GM18508 (cell line): ENCODE data around the gene SMNDC1.
"Not testable (repeated sequence)": the region's sequence is repeated elsewhere in the genome, so short reads cannot be mapped to it uniquely, and the experiment has no call there.

Experiments used
- ATAC-seq: cut with Tn5 transposase; IDR thresholded peaks from one replicate; pipeline ENCODE4 v1.9.1; 2021; ENCODE audit warnings: moderate number of reproducible peaks; ENCODE audit not compliant: insufficient read depth, unreplicated experiment

The SMNDC1 gene

DNA sequence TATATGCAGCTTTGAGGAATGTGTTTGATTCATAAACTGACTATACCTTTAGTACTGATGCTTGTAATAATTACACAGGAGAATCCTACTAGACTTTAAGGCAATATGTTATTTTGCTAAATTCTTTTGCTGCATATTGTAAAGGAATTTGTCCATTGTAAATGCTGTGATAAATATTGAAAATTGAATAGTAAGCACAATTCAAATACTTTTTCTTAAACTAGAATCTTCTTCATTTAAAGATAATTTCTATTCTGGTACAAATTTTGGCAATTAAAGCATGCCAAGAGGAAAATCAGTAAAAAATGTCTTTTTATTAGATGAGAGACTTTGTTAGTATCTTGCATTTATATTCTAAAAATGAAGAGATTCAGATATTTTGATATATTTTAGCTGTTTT lies 45.4 kb downstream of the SMNDC1 start:
- no peak for ATAC-seq

DNA sequence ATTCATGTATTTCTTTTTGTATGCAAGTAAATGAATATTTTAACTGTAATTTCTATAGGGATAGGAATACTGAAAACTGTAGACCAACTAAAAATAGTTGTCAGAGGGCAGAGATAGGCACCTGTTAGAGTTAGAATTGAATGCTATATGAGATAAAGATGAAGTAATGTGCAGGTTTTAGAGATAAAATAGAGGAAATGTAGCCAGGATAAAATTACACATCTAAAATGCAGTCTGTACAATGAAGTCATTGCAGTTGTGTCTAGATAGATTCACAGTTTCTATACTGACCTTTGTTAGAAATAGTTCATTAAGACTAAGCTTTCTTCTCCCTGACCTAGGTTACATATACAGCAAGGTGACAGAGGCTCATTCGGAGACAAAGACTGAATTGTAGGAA lies 46.2 kb downstream of the SMNDC1 start:
- no peak for ATAC-seq

DNA sequence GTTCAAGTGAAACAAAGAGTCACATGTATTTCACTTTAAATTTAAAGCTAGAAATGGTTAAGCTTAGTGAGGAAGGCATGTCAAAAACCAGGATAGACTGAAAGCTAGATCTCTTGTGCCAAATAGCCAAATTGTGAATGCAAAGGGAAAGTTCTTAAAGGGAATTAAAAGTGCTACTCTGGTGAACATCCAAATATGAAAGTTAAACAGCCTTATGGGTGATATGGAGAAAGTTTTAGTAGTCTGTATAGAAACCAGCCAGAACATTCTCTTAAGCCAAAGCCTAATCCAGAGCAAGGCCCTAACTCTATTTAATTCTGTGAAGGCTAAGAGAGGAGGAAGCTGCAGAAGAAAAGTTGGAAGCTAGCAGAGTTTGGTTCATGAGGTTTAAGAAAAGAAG lies 50.3 kb downstream of the SMNDC1 start:
- ATAC-seq, result no peak

DNA sequence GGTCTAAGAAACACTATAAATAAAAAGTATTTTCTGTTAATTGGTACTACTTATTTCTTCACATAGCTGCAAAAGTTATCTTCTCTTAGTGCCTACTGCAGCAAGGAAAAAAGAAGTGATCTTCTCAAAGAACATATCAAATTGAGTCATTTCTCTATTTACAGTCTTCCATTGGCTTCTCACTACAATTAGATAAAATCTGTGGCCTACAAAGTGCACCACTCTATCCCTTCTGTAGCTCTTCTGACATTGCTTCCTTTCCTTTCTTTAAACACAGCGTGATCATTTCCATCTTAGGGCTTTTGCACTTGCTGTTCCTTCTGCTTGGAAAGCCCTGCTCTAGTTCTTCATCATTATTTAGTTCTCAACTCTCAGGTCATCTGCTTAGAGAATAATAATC lies 52.6 kb downstream of the SMNDC1 start:
- no peak for ATAC-seq

DNA sequence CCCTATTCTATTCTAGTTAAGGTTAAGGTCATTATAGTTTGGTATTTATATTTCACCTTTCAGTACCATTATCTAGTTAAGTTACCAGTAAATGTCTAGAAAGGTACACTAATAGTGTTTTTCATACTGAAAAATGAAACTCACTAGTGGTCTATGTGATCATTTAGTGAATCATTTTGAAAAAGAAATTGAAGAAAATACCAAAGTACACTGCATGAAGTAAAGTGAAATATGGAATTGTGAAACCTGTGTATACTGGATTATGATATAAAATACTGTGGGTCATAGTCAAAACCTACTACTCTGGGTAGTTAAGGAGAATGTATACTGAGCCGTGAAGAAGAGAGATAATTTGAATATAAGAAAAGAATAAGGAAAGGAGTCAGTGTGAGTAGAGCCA lies 53.3 kb downstream of the SMNDC1 start:
- peak; percentile 79 for ATAC-seq

DNA sequence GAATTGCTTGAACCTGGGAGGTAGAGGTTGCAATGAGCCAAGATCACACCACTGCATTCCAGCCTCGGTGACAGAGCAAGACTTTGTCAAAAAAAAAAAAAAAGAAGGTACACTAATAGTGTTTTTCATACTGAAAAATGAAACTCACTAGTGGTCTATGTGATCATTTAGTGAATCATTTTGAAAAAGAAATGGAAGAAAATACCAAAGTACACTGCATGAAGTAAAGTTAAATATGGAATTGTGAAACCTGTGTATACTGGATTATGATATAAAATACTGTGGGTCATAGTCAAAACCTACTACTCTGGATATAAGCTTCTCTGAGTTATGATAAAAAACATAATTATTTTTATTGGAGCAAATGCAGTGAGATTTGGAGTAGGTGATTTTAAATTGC lies 55.2 kb downstream of the SMNDC1 start:
- ATAC-seq, result peak; percentile 66

DNA sequence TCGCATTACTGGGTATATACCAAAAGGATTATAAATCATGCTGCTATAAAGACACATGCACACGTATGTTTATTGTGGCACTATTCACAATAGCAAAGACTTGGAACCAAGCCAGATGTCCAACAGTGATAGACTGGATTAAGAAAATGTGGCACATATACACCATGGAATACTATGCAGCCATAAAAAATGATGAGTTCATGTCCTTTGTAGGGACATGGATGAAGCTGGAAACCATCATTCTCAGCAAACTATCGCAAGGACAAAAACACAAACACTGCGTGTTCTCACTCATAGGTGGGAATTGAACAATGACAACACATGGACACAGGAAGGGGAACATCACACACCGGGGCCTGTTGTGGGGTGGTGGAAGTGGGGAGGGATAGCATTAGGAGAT lies 56.9 kb downstream of the SMNDC1 start:
- ATAC-seq, result not testable (repeated sequence)

DNA sequence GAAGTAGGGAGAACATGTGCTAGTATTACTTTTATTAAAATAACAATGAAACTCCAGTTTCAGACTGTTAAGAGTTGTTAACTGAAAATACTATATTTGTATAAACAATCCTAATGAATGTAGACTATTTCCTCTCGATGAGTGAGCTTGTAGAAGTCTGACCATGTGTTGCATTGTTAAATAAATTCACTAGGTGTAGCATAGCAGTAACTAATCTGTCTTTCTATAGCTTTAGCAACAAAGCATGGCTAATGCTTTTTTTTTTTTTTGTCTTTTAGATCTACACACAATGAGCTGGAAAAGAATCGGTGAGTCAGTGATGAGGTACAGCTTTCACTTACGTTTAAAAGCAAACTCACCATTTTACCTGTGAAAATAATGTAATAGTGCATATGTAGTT lies 60.2 kb downstream of the SMNDC1 start:
- no peak for ATAC-seq

DNA sequence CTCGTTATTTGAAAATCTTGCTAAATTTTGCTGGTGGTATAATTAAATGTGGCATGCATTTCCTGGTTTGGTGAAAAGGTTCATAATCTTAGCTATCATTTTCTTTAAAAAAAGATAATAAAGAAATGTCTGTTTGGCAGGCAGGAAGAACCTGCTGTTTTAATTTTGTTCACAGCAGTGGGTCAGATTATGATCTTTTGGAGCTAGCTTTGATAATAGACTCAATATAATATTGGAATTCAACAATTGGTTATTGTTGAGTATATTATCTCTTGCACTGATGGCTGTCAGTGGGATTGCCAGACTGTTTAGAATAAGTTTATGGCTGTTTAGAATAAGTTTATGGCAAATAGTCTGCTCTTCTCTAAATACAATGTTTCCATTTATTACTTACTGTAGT lies 62.2 kb downstream of the SMNDC1 start:
- no peak for ATAC-seq

DNA sequence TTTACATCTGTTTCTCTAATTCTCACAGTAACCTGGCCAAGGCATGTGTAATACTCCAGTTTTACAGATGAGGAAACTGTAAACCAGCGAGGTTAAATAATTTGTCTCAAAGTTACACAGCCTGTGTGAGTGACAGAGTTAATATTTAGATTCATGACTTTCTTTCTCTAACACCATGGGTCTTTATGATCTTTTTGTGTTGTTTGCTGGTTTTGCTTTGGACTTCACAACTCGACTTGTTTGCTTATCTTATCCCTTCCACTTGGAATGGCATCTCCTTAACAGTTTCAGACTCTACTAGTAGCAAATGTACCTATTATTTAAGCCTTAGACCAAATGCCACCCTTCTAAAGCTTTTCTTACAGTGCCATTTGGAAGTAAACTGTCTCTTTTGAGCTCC lies 62.9 kb downstream of the SMNDC1 start:
- ATAC-seq, result no peak

DNA sequence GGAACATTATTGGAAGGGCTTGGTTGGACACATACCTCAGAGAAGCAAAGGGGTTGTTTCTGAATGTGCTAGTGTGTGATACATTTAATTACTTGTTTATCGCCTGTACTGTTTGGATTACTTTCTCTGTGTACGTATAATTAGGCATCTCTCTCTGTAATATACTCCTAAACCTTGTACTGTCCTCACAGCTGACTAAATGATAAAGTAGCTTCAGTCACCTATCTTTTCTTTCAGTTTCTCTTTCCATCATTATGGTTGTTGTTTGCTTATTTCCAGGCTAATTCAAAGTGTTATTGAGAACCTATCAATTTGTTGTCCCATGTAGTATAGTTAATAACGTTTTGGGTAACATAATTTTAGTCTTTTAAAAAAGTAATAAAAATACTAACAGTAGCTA lies 63.3 kb downstream of the SMNDC1 start:
- ATAC-seq, result no peak
